Stimulated activated CD4-positive, alpha-beta T cell treated with anti-CD3 and anti-CD28 coated beads, TNF-alpha, amount 100 ng/mL, for 1 hour (primary cell): ENCODE measurements around the gene ABCB4.
"Not testable (repeated sequence)": the region's sequence is repeated elsewhere in the genome, so short reads cannot be mapped to it uniquely, and the experiment has no call there.

Experiments
- DNase-seq, 3 donors: peaks; one replicate each; pipeline ENCODE4 v3.0.0-alpha.2; 2020; ENCODE audit warnings: low read depth in 3 of 3, low spot score in 1 of 3

Gene ABCB4

GRCh38 chr7:87479951-87480350 is 4.5 kb upstream of the ABCB4 start:
- DNase-seq, result no peak

GRCh38 chr7:87476179-87476557 is 688 bp upstream of the ABCB4 start:
- DNase-seq, result no peak

GRCh38 chr7:87474533-87475358 is 734 bp downstream of the ABCB4 start:
- DNase-seq, result no peak

- no peak for DNase-seq
Measured at GRCh38 chr7:87473986-87474385, 1.5 kb downstream of the ABCB4 start.

GRCh38 chr7:87473192-87473591 is 2.3 kb downstream of the ABCB4 start:
- DNase-seq, result no peak

GRCh38 chr7:87471473-87471872 is 4.0 kb downstream of the ABCB4 start:
- no peak for DNase-seq

- DNase-seq, result not testable (repeated sequence)
Measured at GRCh38 chr7:87469204-87469603, 6.3 kb downstream of the ABCB4 start.

- not testable (repeated sequence) for DNase-seq
Measured at GRCh38 chr7:87465534-87465880, 10.0 kb downstream of the ABCB4 start.

- DNase-seq, result not testable (repeated sequence)
Measured at GRCh38 chr7:87464830-87465533, 10.5 kb downstream of the ABCB4 start.

GRCh38 chr7:87463982-87464381 is 11.5 kb downstream of the ABCB4 start:
- DNase-seq, result no peak

- not testable (repeated sequence) for DNase-seq
Measured at GRCh38 chr7:87460444-87460843, 15.0 kb downstream of the ABCB4 start.

- no peak for DNase-seq
Measured at GRCh38 chr7:87459941-87460340, 15.5 kb downstream of the ABCB4 start.

GRCh38 chr7:87458148-87458547 is 17.3 kb downstream of the ABCB4 start:
- DNase-seq, result no peak

- DNase-seq, result no peak
Measured at GRCh38 chr7:87456247-87456646, 19.2 kb downstream of the ABCB4 start.

GRCh38 chr7:87452279-87452678 is 23.2 kb downstream of the ABCB4 start:
- no peak for DNase-seq

GRCh38 chr7:87451187-87451586 is 24.3 kb downstream of the ABCB4 start:
- no peak for DNase-seq

- no peak for DNase-seq
Measured at GRCh38 chr7:87450706-87451105, 24.8 kb downstream of the ABCB4 start.

GRCh38 chr7:87448388-87448787 is 27.1 kb downstream of the ABCB4 start:
- no peak for DNase-seq

- no peak for DNase-seq
Measured at GRCh38 chr7:87447116-87447635, 28.3 kb downstream of the ABCB4 start.

GRCh38 chr7:87445897-87446296 is 29.6 kb downstream of the ABCB4 start:
- no peak for DNase-seq

GRCh38 chr7:87435546-87435945 is 39.9 kb downstream of the ABCB4 start:
- DNase-seq, result no peak

- no peak for DNase-seq
Measured at GRCh38 chr7:87432536-87432935, 42.9 kb downstream of the ABCB4 start.
